NCI-H2029 (cell line): ENCODE data around the gene SLC13A5.
"Not testable (repeated sequence)": the region's sequence is repeated elsewhere in the genome, so short reads cannot be mapped to it uniquely, and the experiment has no call there.

Experiments
- DNase-seq: peaks from one replicate; lab custom pipeline; 2025; lab: John Stamatoyannopoulos, UW

Gene SLC13A5

DNA sequence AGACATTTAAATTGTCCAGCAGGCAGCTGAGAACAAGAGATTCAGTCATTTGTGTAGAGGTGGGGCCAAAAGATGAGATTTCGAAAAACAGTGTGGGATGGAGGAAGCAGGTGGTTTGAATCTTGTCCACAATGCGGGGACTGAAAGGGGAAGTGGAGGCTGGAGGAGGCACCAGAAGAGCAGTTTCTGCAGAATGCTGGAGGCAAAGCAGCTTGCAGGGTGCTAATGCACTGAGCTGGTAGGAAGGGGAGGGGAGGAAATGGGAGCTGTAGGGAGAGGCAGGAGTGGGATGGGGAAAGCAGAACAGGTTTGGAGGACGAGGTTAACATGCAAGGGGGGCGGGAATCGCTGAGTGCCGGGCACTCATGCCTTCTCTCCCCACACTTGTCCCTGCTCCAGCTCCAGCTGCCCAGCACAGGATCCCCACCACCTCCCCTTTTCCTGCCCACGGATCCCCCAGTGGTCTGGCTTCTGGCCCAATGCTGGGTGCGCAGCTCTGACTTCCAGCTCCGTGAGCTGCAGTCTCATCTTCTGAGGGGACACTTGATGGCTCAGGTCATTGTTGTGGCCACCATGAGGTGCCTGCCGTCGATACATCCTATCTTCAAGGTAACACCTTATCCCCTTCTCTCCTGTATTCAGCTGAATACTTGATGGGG lies 52.2 kb downstream of the SLC13A5 start:
- no peak for DNase-seq

DNA sequence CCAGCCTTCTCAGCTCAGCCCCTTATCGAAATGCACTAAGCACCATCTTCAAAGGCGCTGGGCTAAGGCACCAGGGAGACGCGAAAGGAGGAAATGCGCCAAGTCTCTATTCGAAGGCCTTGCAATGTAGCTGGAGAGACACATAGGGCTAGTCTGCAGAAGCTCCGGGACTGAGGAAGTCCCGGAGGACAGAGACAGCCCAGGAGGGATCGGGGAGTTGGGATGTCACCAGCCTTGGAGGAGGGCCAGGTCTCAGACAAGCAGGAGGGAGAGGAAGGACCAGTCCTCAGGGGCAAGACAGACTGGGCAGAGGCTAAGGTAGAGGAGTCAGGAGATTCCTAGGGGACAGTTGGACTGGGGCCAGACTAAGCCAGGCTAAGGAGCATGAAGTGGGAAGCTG lies 53.1 kb downstream of the SLC13A5 start:
- no peak for DNase-seq

DNA sequence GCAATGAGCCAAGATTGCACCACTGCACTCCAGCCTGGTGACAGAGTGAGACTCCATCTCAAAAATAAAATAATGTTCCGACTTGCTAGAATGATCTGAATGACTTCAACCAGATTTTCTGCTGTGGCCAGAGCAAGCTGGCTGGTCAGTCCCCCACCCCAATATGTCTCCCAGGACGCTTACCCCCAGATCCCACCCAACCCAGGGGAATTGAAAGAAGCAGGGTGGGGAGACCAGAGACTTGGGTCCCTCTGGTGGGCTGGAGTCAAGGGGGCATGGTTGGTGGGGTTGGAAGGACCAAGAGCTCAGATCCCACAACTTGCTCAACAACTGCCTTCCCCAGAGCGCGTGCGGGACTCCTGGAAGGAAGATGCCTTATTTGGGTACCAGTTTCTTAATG lies 54.8 kb downstream of the SLC13A5 start:
- not testable (repeated sequence) for DNase-seq

DNA sequence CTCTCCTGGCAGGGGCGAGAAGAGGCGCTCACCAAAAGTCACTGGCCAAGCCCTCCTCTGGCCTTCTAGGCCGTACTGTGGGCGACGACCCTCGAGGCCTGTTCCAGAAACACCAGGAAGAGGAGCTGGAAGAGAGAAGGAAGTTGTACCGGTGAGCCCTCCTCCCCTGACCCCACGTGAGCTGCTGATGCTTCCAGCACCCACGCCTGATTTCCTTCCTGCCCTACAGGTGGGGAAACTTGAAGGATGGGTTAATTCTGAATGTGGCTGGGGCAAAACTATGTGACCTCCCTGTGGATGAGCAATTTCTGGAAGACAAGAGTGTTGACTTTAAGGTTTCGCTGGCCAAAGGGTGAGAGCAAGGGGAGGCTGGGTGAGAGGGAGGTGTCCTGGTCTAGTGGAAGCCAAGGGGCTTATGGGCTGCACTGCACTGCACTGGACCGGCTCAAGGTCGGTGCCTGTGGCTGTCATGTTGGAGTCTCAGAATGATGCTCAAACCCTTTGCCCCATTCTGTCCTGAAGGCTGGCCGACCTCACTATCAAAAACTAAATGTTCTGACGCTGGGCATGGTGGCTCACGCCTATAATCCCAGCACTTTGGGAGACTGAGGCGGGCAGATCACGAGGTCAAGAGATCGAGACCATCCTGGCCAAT lies 55.4 kb downstream of the SLC13A5 start:
- DNase-seq: no peak

DNA sequence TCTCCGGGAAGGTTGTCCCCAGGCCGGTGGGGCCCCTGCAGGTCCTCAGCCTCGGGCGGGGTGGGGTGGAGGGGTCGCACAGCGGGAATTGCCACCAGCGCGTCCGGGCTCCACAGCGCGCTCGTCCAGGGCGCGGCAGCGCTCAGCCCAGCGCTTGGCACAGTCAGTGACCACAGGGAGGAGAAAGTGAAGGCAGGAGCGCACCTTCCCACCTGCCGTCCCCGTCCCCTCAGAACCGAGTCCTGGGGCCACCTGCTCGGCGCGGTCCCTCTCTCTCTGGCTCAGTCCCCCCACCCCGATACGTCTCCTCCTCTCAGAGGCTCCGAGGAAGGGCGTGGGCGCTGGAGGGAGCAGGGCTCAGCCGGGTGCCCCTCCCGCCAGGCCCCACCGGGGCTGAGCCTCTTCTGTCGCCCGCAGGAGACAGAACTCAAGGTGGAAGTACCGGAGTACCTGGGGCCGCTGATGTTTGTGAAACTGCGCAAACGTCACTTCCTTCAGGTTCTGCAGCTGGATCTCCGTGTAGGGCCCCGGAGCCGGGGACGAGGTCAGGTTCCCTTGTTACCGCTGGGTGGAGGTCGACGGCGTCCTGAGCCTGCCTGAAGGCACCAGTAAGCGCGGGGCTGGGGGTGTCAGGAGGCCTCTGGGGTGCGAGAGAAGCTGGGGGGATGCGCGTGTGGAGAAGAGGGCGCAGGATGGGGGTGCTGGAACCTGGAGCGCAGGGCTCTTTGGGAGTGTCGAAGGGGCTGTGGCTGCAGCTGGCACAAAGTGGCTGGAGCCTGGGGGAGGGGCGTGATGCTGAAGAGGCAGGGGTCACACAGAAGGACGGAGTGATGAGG lies 56.2 kb downstream of the SLC13A5 start:
- not testable (repeated sequence) for DNase-seq

DNA sequence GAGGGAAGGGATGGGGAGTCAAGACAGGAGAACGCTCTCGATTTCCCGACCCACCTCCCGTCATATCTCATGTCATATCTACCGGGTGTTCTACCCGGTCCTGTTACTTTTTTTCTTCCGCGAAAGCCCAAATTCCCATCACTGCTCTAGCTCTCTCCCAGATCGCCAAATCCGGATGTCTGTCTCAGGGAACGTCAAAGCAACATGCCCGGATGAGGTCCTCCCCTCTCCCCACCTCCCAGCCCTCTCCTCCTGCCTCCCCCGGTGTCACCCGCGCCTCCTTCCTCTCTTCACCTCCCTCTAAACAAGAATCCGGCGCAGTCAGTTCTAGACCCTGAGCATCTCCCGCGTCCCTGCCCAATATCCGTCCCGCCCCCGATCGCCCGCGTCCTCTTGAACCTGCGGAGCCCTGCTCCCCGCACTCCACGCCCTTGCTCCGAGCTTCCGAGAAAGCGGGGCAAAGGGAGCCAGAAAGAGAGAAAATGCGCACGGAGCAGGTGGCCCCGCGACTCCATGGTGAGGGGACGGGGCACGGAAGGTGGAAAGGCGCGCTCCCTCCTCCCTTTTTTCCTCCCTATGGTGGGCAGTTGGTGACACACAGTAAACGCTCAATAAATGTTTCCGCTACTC lies 57.3 kb downstream of the SLC13A5 start:
- DNase-seq: not testable (repeated sequence)

DNA sequence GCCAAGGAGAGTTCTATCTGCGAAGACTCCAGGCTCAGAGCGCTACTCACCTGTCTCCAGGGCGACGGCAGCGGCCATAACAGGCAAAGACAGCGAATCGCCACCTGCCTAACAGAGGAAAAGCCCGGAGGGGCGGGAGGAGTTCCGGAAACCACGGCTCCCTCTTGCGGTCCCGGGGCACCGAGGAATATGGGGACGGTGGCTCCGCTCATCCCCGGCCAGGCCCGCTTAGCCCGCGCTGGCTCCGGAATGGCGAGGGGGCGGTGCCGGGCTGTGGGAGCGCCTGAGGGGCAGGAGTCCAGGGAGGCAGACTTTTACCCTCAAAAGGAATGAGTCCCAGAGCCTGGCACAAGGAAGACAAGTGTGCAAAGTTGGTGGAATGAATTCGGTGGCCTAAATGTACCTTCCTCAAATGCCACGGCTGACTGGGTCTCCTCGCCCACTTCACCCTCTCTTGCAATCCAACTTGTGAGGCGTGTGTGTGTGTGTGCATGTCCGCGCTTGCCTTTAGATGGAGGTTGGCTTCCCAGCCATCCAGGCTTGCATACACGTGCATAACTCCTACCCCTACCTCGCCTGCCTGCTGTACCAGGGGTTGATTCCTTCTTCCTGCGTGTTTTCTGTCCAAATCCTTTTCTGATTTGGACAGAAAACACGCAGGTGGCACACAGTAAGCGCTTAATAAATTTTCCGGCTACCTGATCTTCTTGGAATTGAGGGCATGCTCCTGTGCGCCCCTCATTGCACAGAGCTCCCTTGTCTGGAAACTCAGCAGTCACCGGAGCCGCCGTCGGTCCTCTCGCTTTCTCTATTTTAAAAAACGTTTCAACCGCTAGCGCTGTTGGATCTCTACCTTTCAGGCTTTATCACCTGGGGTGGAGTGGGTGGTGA lies 58.1 kb downstream of the SLC13A5 start:
- peak; percentile 32 for DNase-seq

DNA sequence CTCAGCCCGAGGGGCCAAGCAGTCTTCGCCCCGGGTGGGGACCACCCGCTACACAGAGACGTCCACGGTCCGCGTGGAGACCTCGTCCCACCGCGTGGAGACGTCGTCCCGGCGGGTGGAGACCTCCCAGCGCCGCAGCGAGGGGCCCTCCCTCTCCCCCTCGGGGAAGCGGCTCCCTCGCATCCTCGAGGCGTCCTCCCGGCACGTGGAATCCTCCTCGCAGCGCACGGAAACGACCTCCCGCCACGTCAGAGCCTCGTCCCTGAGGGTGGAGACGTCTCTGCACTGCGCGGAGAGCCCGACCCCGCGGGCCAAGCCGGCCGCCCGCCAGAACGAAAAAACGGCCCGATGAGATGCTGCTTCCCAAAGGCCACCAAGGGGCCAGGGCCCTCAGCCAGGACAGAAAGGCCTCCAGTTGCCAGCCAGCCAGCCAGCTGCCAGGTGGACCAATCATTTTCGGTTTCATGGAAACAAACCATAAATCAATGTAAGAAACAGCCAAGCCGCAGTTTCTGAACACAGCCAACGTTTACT lies 61.2 kb downstream of the SLC13A5 start:
- DNase-seq: no peak

DNA sequence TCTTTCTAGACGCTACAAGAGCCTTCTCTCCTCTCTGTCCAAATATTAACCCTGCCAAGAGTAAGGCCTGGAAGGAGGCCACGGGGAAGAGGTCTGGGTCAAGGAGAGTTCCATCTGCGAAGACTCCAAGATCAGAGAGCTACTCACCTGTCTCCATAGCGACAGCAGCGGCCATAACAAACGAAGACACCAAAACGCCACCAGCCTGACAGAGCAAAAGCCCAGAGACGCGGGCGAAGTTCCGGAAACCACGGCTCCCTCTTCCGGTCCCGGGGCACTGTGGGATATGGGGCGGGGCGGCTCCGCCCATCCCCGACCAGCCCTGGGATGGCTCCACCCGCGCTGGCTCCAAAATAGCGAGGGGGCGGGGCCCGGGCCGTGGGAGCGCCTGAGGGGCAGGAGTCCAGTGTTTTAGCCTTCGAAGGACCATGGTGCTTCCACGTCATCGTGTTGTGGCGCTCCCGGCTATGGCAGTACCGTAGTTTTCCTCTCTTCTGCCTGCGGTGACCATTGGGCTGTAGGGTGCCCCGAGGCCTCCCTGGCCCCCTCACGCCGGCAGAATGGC lies 61.7 kb downstream of the SLC13A5 start, which contains the start of the genes C17orf100 and MED31:
Gene C17orf100, plus strand, starts transcription at position 409 of the 565 bp plus-strand sequence. Its CDS starts 152 bp downstream, at position 561.
Gene MED31, minus strand, starts transcription at position 252 of the 565 bp plus-strand sequence. Its CDS starts 77 bp downstream, at position 175.
- peak; percentile 84 for DNase-seq

DNA sequence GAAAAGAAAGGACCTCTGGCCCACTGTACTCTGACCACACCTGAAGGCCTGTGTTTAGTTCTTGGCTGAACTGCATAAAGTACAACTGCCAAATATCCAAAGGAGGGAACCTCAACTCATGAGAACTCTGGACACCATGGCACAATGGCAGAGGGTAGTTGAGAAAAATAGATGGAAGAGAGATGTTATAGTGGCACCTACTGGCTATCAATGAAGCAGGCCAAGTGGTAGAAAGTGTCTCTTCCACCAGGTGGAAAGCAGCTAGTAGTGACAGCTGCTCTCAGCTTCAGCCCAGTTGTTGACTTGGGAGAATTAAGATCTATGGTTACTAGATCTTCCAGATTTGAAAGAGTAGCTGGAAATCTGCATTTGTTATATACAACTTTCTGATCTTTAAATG lies 65.0 kb downstream of the SLC13A5 start:
- no peak for DNase-seq

DNA sequence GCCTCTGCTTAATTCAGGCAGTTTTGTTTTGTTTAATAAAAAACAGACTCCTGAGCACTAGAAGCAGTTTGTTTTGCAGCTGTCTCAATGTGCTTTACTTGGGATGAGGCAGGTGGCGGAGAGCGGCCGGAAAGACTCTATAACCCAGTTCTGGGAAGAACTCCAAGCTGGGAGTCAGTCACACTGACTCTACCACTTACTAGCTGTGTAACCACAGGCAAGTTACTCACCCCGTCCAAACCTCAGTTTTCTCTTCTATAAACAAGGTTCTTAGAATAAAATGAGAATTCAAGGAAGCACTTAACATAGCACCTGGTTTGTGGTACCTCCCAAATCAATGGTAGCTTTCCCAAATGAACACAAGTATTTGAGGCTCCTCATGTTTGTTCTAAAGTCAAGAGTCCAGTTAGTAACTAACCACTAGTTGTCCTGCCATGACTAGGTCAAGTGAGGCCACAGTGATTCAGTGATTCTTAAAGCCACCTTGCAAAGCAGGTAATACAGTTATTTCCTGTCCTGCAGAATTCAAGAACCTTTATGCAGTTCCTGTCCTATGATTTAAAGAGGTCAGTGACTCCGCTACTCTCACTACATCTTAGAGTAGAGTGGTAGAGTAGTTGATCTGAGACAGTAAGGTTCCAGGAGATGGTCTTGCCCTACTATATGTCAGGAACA lies 69.6 kb downstream of the SLC13A5 start:
- DNase-seq: no peak

DNA sequence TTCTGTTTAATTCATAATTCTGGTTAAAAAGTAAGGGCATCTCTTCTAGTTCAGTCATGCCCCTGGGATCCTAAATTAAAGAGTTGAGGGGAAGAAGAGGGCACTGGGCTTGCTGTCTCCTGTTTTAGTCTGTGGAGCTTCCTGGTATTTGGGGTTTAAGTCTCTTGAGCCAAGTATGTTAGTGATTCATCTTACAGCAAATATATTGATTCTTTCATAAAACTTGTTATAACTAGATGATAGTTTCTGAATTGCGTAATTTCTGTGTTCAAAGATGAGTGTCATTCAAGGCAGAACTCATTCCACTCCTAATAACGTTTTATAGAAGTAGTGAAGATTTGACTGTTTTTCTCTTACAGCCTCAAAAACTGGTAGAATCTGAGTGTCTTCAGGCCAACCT lies 70.6 kb downstream of the SLC13A5 start:
- DNase-seq: no peak

DNA sequence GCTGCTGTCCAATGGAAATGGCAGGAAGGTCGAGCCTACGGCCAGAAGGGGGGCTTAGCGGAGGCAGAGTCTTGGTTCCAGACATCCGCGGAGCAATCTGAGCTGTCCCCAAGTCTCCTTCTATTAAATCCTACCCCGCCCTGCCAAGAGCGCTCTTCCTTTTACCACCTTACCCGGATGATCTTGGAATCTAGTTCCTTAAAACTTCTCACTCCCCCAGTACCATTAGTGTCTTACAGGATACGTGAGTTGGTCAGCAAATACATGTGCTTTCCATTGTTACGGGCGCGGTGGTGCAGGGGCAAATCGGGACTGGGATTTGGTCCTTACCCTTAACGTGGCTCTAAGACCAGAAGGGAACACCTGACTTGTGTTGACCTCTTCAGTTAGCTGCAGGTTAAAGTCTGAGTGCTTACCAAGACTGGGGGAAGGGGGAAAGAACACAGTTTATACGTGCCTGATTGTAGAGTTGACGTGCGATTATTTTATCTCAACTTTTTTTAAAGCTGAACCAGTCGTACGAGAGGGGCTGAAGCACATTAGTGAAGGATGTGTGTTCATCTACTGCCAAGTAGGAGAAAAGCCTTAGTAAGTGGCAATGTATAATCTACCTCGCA lies 71.8 kb downstream of the SLC13A5 start:
- no peak for DNase-seq

DNA sequence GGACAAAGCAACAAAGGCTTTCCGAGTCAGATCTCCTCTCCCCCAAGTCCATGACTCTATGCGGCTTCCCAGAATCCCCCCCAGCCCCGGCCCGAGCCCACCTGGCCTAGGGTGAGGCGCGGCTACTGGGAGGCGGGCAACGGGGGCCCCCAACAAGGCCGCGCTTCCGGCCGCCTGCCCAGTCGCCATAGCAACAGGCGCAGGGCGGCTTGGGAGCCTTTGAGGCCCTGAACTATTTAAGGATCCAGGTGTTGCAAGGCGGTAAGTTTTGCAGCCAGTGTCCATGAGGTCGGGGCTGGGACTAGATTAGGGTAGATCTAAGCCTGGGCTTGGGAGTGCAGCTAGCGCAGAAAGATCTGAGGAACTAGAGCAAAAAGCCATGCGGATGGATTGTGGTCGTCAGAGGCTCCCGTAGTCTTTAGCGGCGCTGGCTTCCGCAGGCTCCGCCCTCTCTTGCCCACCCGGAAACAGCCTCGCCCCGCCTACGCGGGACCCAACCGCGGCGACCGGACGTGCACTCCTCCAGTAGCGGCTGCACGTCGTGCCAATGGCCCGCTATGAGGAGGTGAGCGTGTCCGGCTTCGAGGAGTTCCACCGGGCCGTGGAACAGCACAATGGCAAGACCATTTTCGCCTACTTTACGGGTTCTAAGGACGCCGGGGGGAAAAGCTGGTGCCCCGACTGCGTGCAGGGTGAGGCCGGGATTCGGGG lies 72.5 kb downstream of the SLC13A5 start, which contains the start of the genes KIAA0753 and TXNDC17:
Gene KIAA0753, minus strand, starts transcription at position 176 of the 711 bp plus-strand sequence. CDS start 5,608 bp downstream, outside the sequence.
Gene TXNDC17, plus strand, starts transcription at position 525 of the 711 bp plus-strand sequence. Its CDS starts 23 bp downstream, at position 548.
- DNase-seq: peak; percentile 61

DNA sequence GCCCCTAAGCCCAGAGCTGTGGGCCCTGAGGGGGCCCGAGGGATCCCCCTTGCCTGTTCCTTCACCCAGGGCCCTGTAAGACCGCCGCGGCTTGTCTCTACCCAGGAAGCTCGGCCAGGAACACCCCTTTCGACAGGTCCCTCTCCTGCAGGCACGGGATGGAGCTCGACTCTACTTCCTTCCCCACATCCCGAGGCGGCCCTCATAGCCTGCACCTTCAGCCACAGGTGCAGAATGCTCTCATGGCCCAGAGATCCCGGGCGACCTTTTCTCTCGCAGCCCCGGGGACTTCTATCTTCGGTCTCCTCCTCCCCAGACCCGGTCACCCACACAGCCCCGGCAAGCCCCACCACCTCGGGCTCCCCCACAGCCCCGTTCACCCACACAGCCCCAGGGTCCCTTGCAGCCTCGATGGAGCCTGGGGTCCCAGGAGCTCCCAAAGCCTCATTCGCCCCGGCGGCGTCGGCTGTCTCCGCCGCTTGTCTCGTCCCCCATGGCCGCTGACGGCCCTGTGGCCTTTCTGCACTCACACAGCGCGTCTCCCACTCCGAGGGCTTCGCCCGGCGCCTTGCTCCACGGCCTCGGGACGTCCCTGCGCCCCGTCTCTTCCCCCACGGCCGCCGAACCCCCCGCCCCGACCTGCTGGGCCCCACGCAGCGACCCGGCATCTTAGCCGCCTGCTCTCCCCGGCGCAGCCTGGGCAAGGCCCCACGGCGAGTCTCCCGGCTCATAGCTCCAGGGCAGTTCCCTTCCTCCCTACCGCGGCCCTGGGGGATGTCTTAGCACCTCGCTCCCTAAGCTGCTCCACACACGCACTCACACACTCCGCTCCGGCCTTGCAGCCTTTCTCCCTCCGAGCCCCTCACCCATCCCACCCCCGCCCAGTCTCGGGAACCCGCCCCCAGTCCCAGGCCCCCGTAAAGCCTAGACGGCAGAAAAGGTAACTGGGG lies 73.3 kb downstream of the SLC13A5 start:
- DNase-seq: no peak

DNA sequence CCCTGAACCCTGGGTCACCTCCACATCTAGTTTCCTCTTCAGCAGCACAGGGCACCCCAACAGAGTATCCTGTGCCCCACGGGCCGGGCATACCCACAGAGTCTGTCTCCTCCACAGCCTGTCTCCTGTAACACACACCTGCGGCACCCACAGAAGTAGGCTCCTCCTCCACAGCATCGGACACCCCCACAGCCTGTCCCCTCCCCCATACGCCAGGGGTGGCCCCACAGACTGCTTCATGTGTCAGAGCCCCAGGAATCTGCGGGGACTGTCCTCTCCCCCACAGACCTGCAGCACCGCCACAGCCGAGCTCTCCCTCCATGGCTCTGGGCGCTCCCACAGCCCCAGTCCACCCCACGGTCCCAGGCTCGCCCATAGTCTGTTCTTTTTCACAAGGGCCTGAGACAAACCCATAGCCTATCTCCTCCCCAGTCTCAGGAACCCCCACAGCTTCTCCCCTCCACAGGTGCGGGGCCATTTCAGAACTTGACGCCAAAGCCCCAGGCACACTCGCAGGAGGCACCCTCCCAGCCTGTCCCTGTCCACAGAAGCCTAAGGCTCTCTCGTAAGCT lies 74.1 kb downstream of the SLC13A5 start:
- DNase-seq: no peak
